Hepatocyte (in vitro differentiated cells): ENCODE measurements around the gene NPTXR. TPM values are rescaled to one million over a fixed set of nuclear protein-coding genes. Genes with fewer than 3 reads are reported as not detected.

ENCODE experiments used
- DNase-seq: peaks from one replicate; pipeline ENCODE4 v3.0.0-alpha.2; 2016; ENCODE audit warnings: low spot score
- H2AFZ ChIP-seq: fragments of 200-600 bp; sonication (generic); 2 replicates; pipeline ENCODE4 v1.6.0; 2016; ENCODE audit warnings: antibody characterized with exemption, mild to moderate bottlenecking
- H3K27ac ChIP-seq: fragments of 200-600 bp; sonication (generic); 2 replicates; pipeline ENCODE4 v1.5.1; 2016; ENCODE audit warnings: mild to moderate bottlenecking
- H3K27me3 ChIP-seq: fragments of 200-600 bp; sonication (generic); 2 replicates; pipeline ENCODE4 v1.6.1; 2016
- H3K36me3 ChIP-seq: fragments of 200-600 bp; sonication (generic); replicated peaks from 2 replicates; pipeline ENCODE4 v1.5.1; 2016; ENCODE audit warnings: low read depth; ENCODE audit not compliant: insufficient read depth
- H3K4me1 ChIP-seq: fragments of 200-600 bp; sonication (generic); 2 replicates; pipeline ENCODE4 v1.5.1; 2016; ENCODE audit warnings: mild to moderate bottlenecking, moderate library complexity; ENCODE audit not compliant: insufficient read depth
- H3K4me2 ChIP-seq: fragments of 200-600 bp; sonication (generic); 2 replicates; pipeline ENCODE4 v1.6.0; 2016
- H3K4me3 ChIP-seq: fragments of 200-600 bp; sonication (generic); 2 replicates; pipeline ENCODE4 v1.5.1; 2016; ENCODE audit warnings: mild to moderate bottlenecking
- H3K79me2 ChIP-seq: fragments of 200-600 bp; sonication (generic); 2 replicates; pipeline ENCODE4 v1.6.0; 2017; ENCODE audit warnings: mild to moderate bottlenecking
- H3K9me2 ChIP-seq: fragments of 200-600 bp; sonication (generic); replicated peaks from 2 replicates; pipeline ENCODE4 v1.6.0; 2017; ENCODE audit warnings: mild to moderate bottlenecking; ENCODE audit not compliant: insufficient read depth
- H3K9me3 ChIP-seq: fragments of 200-600 bp; sonication (generic); 2 replicates; pipeline ENCODE4 v1.5.1; 2016; ENCODE audit warnings: low read depth, mild to moderate bottlenecking
- H4K20me1 ChIP-seq: fragments of 200-600 bp; sonication (generic); 2 replicates; pipeline ENCODE4 v1.6.0; 2016; ENCODE audit warnings: mild to moderate bottlenecking; ENCODE audit not compliant: insufficient read depth, poor library complexity, severe bottlenecking
- EZH2 ChIP-seq: fragments of 200-600 bp; sonication (generic); IDR thresholded peaks from 2 replicates; pipeline ENCODE4 v1.6.1; 2016; ENCODE audit warnings: antibody characterized with exemption, mild to moderate bottlenecking, borderline replicate concordance
- EZH2phosphoT487 ChIP-seq: fragments of 200-600 bp; sonication (generic); IDR thresholded peaks from one replicate; pipeline ENCODE4 v1.6.1; 2018; ENCODE audit warnings: antibody characterized with exemption, mild to moderate bottlenecking, low read depth, moderate library complexity; ENCODE audit not compliant: unreplicated experiment, severe bottlenecking
- WGBS: methylation state at CpG from one replicate; pipeline ENCODE4 v1.1.6; 2016; ENCODE audit warnings: low lambda C conversion rate; ENCODE audit errors: missing lambda C conversion rate; 5-methylcytosine and 5-hydroxymethylcytosine counted together
- polyA plus RNA-seq: library from polyadenylated mRNA; unstranded; fragments of >200 nt; fragmentation: Nextera tagmentation; extraction: Ambion mirVana; gene quantifications from 2 replicates; pipeline ENCODE4 v1.2.1, GENCODE V29; 2016
- total RNA-seq: library from RNA; depleted of rRNA; stranded (reverse); fragments of >200 nt; gene quantifications from 2 replicates; pipeline ENCODE4 v1.2.3, GENCODE V29; 2014
- TF ChIP-seq, protein P1 (sequence below): fragments of 200-600 bp; sonication (generic); IDR thresholded peaks from 2 replicates; pipeline ENCODE4 v1.5.1; 2016; ENCODE audit warnings: antibody characterized with exemption, mild to moderate bottlenecking; ENCODE audit not compliant: poor library complexity

Gene NPTXR
- total and polyA plus RNA-seq, 2 experiments from 2014 or later, result 3.3 to 3.8 TPM

DNA sequence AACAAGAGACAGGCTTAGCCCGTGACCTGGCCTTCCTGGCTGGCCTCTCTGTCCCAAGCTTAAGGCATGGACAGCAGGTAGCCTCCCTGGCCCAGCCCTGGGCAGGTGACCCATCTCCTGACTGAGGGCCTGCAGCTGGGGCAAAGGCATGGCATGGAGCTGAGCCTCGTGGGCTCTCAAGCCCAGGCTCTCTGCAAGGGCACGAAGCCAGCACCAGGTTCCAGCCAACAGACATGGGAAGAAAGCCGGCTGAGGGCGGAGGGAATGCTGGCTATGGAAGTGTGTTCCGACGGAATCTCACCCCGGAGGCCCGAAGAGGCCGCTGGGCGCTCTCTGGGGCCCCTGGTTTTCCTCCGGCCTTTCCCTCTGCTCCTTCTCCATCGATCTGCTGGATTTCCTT lies 62.8 kb downstream of the NPTXR start:
- Histone ChIP-seq H3K27ac (no peak overlapping the region), H3K36me3 (no peaks in the 10 kb centered on the region), H3K4me1 (no peaks in the 10 kb centered on the region), H3K4me3 (no peak overlapping the region), H3K27me3 (no peaks in the 10 kb centered on the region), H3K9me3 (no peaks in the 10 kb centered on the region), H3K79me2 (no peaks in the 10 kb centered on the region), H2AFZ (no peak overlapping the region), H3K9me2 (no peaks in the 10 kb centered on the region), H4K20me1 (no peaks in the 10 kb centered on the region), H3K4me2 (no peak overlapping the region)
- 97% methylated on average over 10 of the region's 13 CpGs for WGBS
- no peak for TF ChIP-seq EZH2phosphoT487
- TF ChIP-seq, protein P1, sequence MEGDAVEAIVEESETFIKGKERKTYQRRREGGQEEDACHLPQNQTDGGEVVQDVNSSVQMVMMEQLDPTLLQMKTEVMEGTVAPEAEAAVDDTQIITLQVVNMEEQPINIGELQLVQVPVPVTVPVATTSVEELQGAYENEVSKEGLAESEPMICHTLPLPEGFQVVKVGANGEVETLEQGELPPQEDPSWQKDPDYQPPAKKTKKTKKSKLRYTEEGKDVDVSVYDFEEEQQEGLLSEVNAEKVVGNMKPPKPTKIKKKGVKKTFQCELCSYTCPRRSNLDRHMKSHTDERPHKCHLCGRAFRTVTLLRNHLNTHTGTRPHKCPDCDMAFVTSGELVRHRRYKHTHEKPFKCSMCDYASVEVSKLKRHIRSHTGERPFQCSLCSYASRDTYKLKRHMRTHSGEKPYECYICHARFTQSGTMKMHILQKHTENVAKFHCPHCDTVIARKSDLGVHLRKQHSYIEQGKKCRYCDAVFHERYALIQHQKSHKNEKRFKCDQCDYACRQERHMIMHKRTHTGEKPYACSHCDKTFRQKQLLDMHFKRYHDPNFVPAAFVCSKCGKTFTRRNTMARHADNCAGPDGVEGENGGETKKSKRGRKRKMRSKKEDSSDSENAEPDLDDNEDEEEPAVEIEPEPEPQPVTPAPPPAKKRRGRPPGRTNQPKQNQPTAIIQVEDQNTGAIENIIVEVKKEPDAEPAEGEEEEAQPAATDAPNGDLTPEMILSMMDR, result no peak
- TF ChIP-seq EZH2, result no peak
- DNase-seq, result no peak

DNA sequence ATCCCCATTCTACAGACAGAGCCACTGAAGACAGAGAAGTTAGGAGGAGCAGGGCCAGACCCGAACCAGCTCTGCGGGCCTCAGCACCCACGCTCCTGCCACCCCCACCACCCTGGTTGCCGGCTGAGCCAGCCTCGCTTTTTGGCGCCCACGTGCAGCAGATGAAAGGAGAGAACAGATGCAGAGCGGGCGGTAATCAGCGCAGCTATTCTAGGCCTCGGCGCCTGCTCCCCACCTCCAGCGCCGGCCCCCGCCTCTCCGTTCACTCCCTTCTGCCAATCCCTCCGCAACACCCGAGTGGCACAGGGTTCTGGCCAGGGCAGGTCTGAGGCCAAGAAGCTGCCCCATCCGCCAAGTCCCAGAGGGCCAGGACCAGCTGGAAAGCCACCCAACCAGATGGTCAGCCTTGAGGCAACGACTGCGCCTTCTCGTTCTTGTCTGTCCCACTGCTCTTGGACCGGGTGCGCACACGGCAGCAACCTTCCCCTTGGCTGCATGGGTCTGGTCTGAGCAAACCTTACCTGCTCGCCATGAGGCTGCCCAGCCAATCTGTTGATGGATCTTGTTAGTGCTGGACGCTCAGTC lies 66.6 kb downstream of the NPTXR start:
- Histone ChIP-seq H3K79me2 (no peaks in the 10 kb centered on the region), H3K36me3 (no peaks in the 10 kb centered on the region), H3K4me2 (no peak overlapping the region), H3K9me2 (no peaks in the 10 kb centered on the region), H2AFZ (no peak overlapping the region), H3K27ac (no peak overlapping the region), H3K27me3 (no peaks in the 10 kb centered on the region), H3K4me3 (no peak overlapping the region), H4K20me1 (no peaks in the 10 kb centered on the region), H3K9me3 (no peaks in the 10 kb centered on the region), H3K4me1 (no peaks in the 10 kb centered on the region)
- WGBS, result 96% methylated on average over 27 of the region's 27 CpGs
- TF ChIP-seq EZH2, result no peak
- no peak for TF ChIP-seq EZH2phosphoT487
- TF ChIP-seq, protein P1, result no peak
- no peak for DNase-seq

DNA sequence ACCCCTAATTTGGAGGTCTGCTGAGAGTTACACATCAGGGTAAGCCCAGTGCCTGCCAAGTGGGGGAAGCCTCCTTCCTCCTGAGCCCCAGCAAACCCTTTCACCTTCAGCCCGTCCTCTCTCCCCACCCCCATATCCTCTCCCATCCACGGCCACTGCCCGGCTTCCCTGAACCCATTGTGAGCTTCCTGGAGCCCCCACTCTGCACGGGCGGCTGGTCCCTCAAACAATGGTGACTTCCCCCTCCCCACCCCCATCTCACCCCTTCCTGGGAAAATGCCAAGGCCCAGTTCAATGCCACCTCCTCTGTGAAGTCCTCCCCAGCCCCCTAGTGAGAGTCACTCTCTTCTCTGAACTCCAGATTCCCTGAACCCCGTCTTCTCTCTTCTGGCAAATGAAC lies 67.7 kb downstream of the NPTXR start:
- H3K9me3 ChIP-seq, result no peaks in the 10 kb centered on the region
- H4K20me1 ChIP-seq, result no peaks in the 10 kb centered on the region
- H3K4me2 ChIP-seq, result no peak overlapping the region
- WGBS, result 88% methylated on average over 2 of the region's 6 CpGs
- no peaks in the 10 kb centered on the region for H3K27me3 ChIP-seq
- TF ChIP-seq, protein P1, result no peak
- no peak for TF ChIP-seq EZH2
- TF ChIP-seq EZH2phosphoT487, result no peak
- H3K4me3 ChIP-seq, result no peak overlapping the region
- H3K4me1 ChIP-seq, result no peaks in the 10 kb centered on the region
- H3K9me2 ChIP-seq, result no peaks in the 10 kb centered on the region
- DNase-seq, result no peak
- no peaks in the 10 kb centered on the region for H3K79me2 ChIP-seq
- no peak overlapping the region for H3K27ac ChIP-seq
- H3K36me3 ChIP-seq, result no peaks in the 10 kb centered on the region
- no peak overlapping the region for H2AFZ ChIP-seq

DNA sequence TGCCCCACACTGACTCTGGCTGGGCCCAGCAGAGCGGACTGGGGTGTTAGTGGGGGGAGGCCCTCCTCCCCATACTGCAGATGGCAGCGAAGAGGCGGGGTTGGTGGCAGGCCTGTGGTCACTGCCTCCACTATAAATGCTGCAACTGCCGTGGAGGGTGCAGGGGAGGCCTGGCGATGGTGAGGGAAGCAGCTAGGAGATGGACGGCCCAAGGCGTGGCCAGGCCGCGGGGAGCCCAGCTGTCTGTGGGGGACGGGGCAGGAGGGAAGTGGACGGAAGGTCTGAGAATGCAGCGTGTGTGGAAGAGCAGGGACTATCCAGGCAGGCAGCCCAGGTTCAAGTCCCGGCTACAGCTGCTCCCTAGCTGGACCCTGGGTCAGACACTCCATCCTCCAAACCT lies 68.2 kb downstream of the NPTXR start:
- Histone ChIP-seq H3K4me1 (no peaks in the 10 kb centered on the region), H2AFZ (no peak overlapping the region), H3K9me2 (no peaks in the 10 kb centered on the region), H3K9me3 (no peaks in the 10 kb centered on the region), H4K20me1 (no peaks in the 10 kb centered on the region), H3K27ac (no peak overlapping the region), H3K79me2 (no peaks in the 10 kb centered on the region), H3K36me3 (no peaks in the 10 kb centered on the region), H3K4me2 (no peak overlapping the region), H3K27me3 (no peaks in the 10 kb centered on the region), H3K4me3 (no peak overlapping the region)
- no peak for DNase-seq
- 81% methylated on average over 13 of the region's 13 CpGs for WGBS
- TF ChIP-seq, protein P1, result no peak
- TF ChIP-seq EZH2phosphoT487, result no peak
- TF ChIP-seq EZH2, result no peak
